HG03066 (cell line): Measurements from ENCODE around the gene FOXP1.

ENCODE experiments used
- ATAC-seq: cut with Tn5 transposase; IDR thresholded peaks from one replicate; pipeline ENCODE4 v1.9.1; 2021; ENCODE audit warnings: low read depth; ENCODE audit not compliant: unreplicated experiment

The FOXP1 gene

GRCh38 chr3:71408903-71409302 lies 174.6 kb downstream of the FOXP1 start:
- no peak for ATAC-seq

GRCh38 chr3:71407823-71408222 lies 175.7 kb downstream of the FOXP1 start:
- no peak for ATAC-seq

GRCh38 chr3:71406972-71407810 lies 176.3 kb downstream of the FOXP1 start:
- ATAC-seq = no peak

GRCh38 chr3:71402911-71403310 lies 180.6 kb downstream of the FOXP1 start:
- ATAC-seq = no peak

GRCh38 chr3:71402280-71402679 lies 181.2 kb downstream of the FOXP1 start:
- no peak for ATAC-seq

- ATAC-seq = no peak
Measured at GRCh38 chr3:71401695-71402231, 181.8 kb downstream of the FOXP1 start.

- no peak for ATAC-seq
Measured at GRCh38 chr3:71400986-71401451, 182.5 kb downstream of the FOXP1 start.

- no peak for ATAC-seq
Measured at GRCh38 chr3:71399478-71399877, 184.1 kb downstream of the FOXP1 start.

GRCh38 chr3:71398157-71398836 lies 185.2 kb downstream of the FOXP1 start:
- no peak for ATAC-seq

- no peak for ATAC-seq
Measured at GRCh38 chr3:71397726-71398125, 185.8 kb downstream of the FOXP1 start.

- ATAC-seq = no peak
Measured at GRCh38 chr3:71397046-71397445, 186.5 kb downstream of the FOXP1 start.

GRCh38 chr3:71395927-71396695 lies 187.4 kb downstream of the FOXP1 start:
- ATAC-seq = no peak

- no peak for ATAC-seq
Measured at GRCh38 chr3:71395470-71395869, 188.1 kb downstream of the FOXP1 start.

GRCh38 chr3:71393745-71394144 lies 189.8 kb downstream of the FOXP1 start:
- no peak for ATAC-seq

GRCh38 chr3:71393093-71393492 lies 190.4 kb downstream of the FOXP1 start:
- peak; percentile 29 for ATAC-seq

GRCh38 chr3:71392251-71392650 lies 191.3 kb downstream of the FOXP1 start:
- peak; percentile 78 for ATAC-seq

GRCh38 chr3:71391361-71391760 lies 192.2 kb downstream of the FOXP1 start:
- ATAC-seq = no peak

GRCh38 chr3:71389911-71390573 lies 193.5 kb downstream of the FOXP1 start:
- no peak for ATAC-seq

GRCh38 chr3:71389191-71389590 lies 194.3 kb downstream of the FOXP1 start:
- no peak for ATAC-seq

- ATAC-seq = no peak
Measured at GRCh38 chr3:71388535-71389120, 194.9 kb downstream of the FOXP1 start.
